AG08395 (cell line): ENCODE measurements around the gene FSIP1.

Experiments used
- DNase-seq: peaks from one replicate; pipeline ENCODE4 v3.0.0; 2012; ENCODE audit warnings: mixed read lengths, low spot score

FSIP1 gene

GRCh38 chr15:39720081-39720480 lies 62.6 kb downstream of the FSIP1 start:
- DNase-seq: no peak

- no peak for DNase-seq
Measured at GRCh38 chr15:39719109-39719508, 63.5 kb downstream of the FSIP1 start.

DNA sequence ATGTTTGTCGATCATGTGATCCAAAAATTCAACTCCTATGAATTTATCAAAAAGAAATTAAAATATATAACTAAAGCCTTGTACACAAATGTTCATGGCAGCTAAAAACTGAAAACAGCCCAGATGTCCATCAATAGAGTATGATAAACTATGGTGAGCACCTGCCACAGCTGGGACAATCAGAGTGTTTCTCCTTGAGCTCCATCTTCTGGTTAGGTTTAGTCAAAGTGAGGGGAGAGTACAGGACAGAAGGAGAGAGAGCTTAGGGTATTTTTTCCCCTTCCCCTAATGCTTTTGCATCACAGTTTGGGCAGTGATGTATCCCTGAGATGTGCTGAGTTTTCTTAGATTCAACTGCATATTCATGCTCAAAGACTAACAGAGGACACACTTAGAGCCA lies 65.5 kb downstream of the FSIP1 start:
- no peak for DNase-seq

GRCh38 chr15:39714251-39714650 lies 68.4 kb downstream of the FSIP1 start:
- DNase-seq: no peak

GRCh38 chr15:39713846-39714245 lies 68.8 kb downstream of the FSIP1 start:
- DNase-seq: no peak

- no peak for DNase-seq
Measured at GRCh38 chr15:39710681-39711080, 72.0 kb downstream of the FSIP1 start.

GRCh38 chr15:39709941-39710340 lies 72.7 kb downstream of the FSIP1 start:
- DNase-seq: no peak

- no peak for DNase-seq
Measured at GRCh38 chr15:39706206-39706605, 76.4 kb downstream of the FSIP1 start.

DNA sequence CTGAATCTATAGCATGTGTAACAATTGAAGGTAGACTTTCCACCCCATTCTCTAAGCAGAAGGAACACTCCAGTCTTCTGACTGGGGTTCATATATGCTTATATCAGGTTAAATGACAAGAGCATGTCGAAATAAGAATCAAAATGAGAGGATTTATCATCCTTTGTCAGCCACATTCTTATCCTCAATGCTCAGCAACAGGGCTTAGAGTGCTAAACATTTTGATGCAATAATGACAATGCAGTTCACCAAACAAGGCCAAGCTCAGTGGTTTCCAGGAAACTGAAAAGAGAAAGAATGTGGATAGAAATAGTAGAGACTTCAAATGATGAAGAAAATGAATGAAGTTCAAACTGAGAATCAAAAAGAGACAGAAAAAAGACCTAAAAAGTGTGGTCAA lies 78.0 kb downstream of the FSIP1 start:
- peak; percentile 50 for DNase-seq

DNA sequence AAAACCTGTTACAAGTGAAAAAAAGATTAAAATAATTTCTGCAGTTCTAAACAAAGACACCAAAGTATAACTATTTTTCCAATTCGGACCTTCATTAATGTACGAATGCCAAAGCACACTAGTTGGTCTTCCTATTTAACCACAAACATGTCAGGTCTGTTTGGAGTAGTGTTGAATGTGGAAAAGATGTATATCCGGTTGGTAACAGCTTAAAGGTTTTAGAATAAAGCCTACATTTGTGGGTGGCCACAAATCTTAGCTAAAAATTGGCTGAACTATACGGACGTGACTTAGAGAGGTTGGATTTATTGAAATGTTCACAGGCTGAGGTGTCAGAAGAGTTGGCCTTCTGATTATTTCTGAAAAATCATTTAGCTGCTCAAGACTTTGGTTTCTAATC lies 78.4 kb downstream of the FSIP1 start:
- no peak for DNase-seq

GRCh38 chr15:39701988-39702387 lies 80.7 kb downstream of the FSIP1 start:
- DNase-seq: no peak

GRCh38 chr15:39700375-39700700 lies 82.3 kb downstream of the FSIP1 start:
- no peak for DNase-seq

DNA sequence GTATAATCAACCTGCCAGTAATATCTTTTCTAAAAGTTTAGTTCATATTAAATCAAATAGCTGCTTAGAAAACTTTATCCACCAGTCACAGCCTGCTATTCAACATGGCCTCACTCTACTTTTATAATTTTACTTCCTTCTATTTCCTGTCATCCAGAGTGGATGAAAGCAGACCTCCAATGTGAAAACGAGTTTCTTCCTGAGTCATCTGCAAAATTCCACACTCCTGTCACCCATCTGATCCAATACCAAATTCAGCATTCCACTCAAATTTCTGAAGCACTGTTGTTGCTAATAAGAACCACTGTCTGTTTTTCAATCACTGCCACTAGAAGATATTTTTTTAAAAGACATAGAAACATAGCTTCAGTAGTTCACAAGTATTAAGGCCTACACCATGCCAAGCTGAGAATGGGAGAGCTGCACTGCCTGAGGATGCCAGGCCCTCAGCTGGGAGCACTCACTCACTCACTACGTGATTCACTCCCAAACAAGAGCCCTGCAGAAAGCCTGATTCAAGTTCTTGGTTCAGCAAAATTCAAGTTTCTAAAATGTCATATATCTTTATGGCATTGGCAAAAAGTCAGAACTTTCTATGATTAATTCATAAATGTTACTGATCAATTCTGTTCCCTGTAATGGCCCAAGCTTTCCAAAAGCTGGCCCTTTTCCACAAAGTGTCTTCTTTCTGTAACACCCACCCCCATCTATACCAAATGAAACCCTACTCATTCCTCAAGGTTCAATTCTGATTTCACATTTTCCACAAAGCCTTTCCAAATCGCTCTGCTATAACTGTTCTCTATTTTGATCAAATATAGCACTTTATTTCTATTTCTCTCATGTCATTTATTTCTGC lies 82.9 kb downstream of the FSIP1 start:
- DNase-seq: peak; percentile 50

- no peak for DNase-seq
Measured at GRCh38 chr15:39698444-39699390, 83.9 kb downstream of the FSIP1 start.

GRCh38 chr15:39697509-39697908 lies 85.1 kb downstream of the FSIP1 start:
- DNase-seq: no peak

DNA sequence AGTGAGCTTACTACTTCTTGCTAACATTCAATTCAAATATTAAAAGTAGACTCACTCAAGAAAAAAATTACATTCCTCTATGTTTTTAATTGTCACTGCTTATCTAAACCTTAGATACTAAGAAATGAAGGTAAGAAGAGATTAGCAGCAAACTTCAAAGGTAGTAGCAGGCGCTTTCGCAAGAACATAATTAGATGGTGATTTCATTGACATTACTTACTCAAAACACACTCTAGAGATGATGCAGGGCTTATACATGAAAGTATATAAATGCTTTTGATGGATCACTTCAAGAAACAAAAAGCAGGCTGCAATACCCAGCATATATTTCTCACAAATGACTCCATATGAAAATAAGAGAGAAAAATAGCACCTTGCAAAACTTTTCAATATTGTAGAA lies 86.8 kb downstream of the FSIP1 start:
- DNase-seq: no peak

GRCh38 chr15:39692356-39693327 lies 90.0 kb downstream of the FSIP1 start:
- DNase-seq: no peak

GRCh38 chr15:39690881-39691634 lies 91.6 kb downstream of the FSIP1 start:
- DNase-seq: peak; percentile 43

DNA sequence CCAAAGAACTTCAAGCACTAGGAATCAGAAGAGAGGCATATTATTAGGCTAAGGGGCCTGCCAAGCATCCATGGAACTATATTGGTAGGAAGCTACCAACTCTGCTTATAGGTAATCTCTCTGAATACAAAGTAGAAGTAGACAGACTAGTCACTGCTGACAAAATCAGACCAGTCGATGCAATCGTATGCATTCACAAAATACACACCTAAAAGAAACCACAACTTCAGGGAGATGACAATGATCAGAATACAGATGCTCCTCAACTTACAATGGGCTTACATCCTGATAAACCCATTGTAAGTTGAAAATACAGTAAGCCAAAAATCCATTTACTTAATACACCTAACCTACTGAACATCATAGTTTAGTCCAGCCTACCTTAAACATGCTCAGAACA lies 94.7 kb downstream of the FSIP1 start:
- DNase-seq: no peak

DNA sequence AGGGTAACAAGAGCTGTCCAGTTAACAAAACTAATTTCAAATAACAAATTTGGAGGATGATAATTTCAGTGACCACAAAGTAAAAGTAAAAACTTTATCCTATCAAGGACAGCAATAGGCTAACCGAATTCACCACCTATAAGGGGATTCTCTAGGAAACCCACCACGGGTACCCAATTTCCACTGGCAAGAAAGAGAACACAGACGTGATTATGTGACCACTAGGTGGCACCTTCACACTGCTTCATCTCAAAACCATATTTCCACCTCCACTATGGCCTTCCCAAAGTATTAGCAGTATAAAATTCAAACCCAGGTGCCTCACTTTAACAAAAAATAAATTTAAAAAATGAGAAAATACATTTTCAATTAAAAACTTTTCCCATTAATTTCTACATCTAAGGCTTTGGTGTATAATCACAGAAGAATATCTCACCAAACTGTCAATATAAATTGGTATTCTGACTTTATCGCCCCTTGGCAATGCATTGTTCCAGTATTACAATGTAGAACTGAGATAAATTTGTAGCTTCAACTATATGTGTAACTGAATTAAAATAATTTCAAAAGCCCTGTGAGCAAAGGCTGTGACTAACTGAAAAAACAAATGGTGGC lies 96.5 kb downstream of the FSIP1 start:
- peak; percentile 52 for DNase-seq

- no peak for DNase-seq
Measured at GRCh38 chr15:39685367-39685766, 97.3 kb downstream of the FSIP1 start.
